H1 (cell line): ENCODE measurements around the gene H2AZ1. TPM values are rescaled to one million over a fixed set of nuclear protein-coding genes. Genes with fewer than 3 reads are reported as not detected.

ENCODE experiments used
- CTCF ChIA-PET: fragments of 300-600 bp; sonication (Branson Sonifier 250); formaldehyde crosslinking; loops from one replicate; lab custom pipeline; 2021; ENCODE audit not compliant: partially characterized antibody; lab: Charles Lee
- POLR2A ChIA-PET: fragments of 300-600 bp; sonication (Branson Sonifier 250); formaldehyde crosslinking; loops from one replicate; lab custom pipeline; 2021; ENCODE audit warnings: inconsistent platforms; ENCODE audit not compliant: partially characterized antibody; lab: Charles Lee
- DNase-seq, 2 experiments: peaks; one replicate each; pipeline versions ENCODE4 v3.0.0 to v3.0.0-alpha.2; 2010 to 2022; ENCODE audit warnings: low spot score in 2 of 2, low read depth in 1 of 2, mixed read lengths in 1 of 2
- FAIRE-seq: peaks from 2 replicates; lab custom pipeline; 2011; peaks lifted over from hg19 to GRCh38; lab: Jason Lieb, UNC
- H2AFZ ChIP-seq: 2 replicates; pipeline ENCODE4 v1.8.1; 2012; ENCODE audit warnings: low read length, inconsistent platforms
- H2AK5ac ChIP-seq: 2 replicates; pipeline ENCODE4 v1.6.1; 2013; ENCODE audit warnings: low read depth, low read length
- H2BK120ac ChIP-seq: replicated peaks from 2 replicates; pipeline ENCODE3; 2013; ENCODE audit warnings: low read depth, low read length, inconsistent platforms
- H2BK12ac ChIP-seq: 2 replicates; pipeline ENCODE4 v1.6.1; 2013; ENCODE audit warnings: low read depth, low read length
- H2BK15ac ChIP-seq: 2 replicates; pipeline ENCODE4 v1.6.1; 2013; ENCODE audit warnings: low read length
- H2BK20ac ChIP-seq: 2 replicates; pipeline ENCODE4 v1.6.1; 2013; ENCODE audit warnings: low read length
- H2BK5ac ChIP-seq: 2 replicates; pipeline ENCODE4 v1.6.1; 2013; ENCODE audit warnings: low read depth, low read length
- H3K14ac ChIP-seq: 2 replicates; pipeline ENCODE4 v1.6.1; 2013; ENCODE audit warnings: inconsistent platforms; ENCODE audit not compliant: insufficient read length
- H3K18ac ChIP-seq: 2 replicates; pipeline ENCODE4 v1.6.1; 2013; ENCODE audit warnings: low read length; ENCODE audit errors: extremely low read depth
- H3K23ac ChIP-seq: 2 replicates; pipeline ENCODE4 v1.6.1; 2013; ENCODE audit warnings: inconsistent platforms; ENCODE audit not compliant: insufficient read length
- H3K23me2 ChIP-seq: 2 replicates; pipeline ENCODE4 v1.6.1; 2013; ENCODE audit warnings: low read depth, low read length
- H3K27ac ChIP-seq: 2 replicates; pipeline ENCODE4 v1.6.1; 2011; ENCODE audit warnings: low read depth, low read length, inconsistent platforms
- H3K27me3 ChIP-seq, 4 experiments: replicated peaks in 1 of 4; 1 replicate in 1 of 4; 2 replicates in 3 of 4; pipeline versions ENCODE4 v1.6.1 to v1.8.1; 2011 to 2013; ENCODE audit warnings: low read length in 3 of 4, mild to moderate bottlenecking in 3 of 4, inconsistent platforms in 2 of 4, mixed read lengths in 2 of 4, moderate library complexity in 1 of 4; ENCODE audit not compliant: control insufficient read depth in 3 of 4, insufficient read depth in 3 of 4; ENCODE audit errors: extremely low read depth in 1 of 4
- H3K36me3 ChIP-seq, 4 experiments: 2 replicates each; pipeline versions ENCODE4 v1.6.1 to v1.8.1; 2011 to 2013; ENCODE audit warnings: mild to moderate bottlenecking in 4 of 4, low read length in 3 of 4, moderate library complexity in 2 of 4, control low read depth in 1 of 4, inconsistent platforms in 1 of 4; ENCODE audit not compliant: insufficient read depth in 4 of 4, control insufficient read depth in 2 of 4
- H3K4ac ChIP-seq: replicated peaks from 2 replicates; pipeline ENCODE3; 2013; ENCODE audit warnings: low read length, low read depth, mixed read lengths, inconsistent platforms; ENCODE audit not compliant: insufficient read length
- H3K4me1 ChIP-seq, 4 experiments: replicated peaks in 1 of 4; 1 replicate in 1 of 4; 2 replicates in 3 of 4; pipeline versions ENCODE4 v1.6.1 to v1.8.1; 2011 to 2013; ENCODE audit warnings: low read length in 3 of 4, inconsistent platforms in 2 of 4, mixed read lengths in 1 of 4; ENCODE audit not compliant: insufficient read depth in 4 of 4, control insufficient read depth in 3 of 4
- H3K4me2 ChIP-seq, 2 experiments: 2 replicates each; pipeline versions ENCODE4 v1.6.1 to v1.8.1; 2011 to 2013; ENCODE audit warnings: low read depth in 2 of 2, low read length in 2 of 2, control low read depth in 1 of 2, inconsistent platforms in 1 of 2, mild to moderate bottlenecking in 1 of 2; ENCODE audit not compliant: insufficient read depth in 1 of 2
- H3K4me3 ChIP-seq, 4 experiments: fragments of 200-600, 300-600 bp in 1 of 4; sonication (generic), shearing (Covaris generic), sonication (Bioruptor Twin) in 1 of 4; 2 replicates each; pipeline versions ENCODE4 v1.5.1 to v1.8.1; 2011 to 2016; ENCODE audit warnings: low read length in 4 of 4, low read depth in 3 of 4, control low read depth in 2 of 4, inconsistent platforms in 2 of 4, mild to moderate bottlenecking in 2 of 4, mixed read lengths in 1 of 4, moderate library complexity in 1 of 4; ENCODE audit not compliant: insufficient read depth in 2 of 4; ENCODE audit errors: extremely low read depth in 1 of 4
- H3K56ac ChIP-seq: replicated peaks from 2 replicates; pipeline ENCODE3; 2013; ENCODE audit warnings: low read depth, mild to moderate bottlenecking, mixed read lengths, low read length, inconsistent platforms; ENCODE audit not compliant: insufficient read length
- H3K79me1 ChIP-seq: 2 replicates; pipeline ENCODE4 v1.6.1; 2013; ENCODE audit warnings: low read depth, low read length, control low read depth
- H3K79me2 ChIP-seq, 2 experiments: 2 replicates each; pipeline versions ENCODE4 v1.6.1 to v1.8.1; 2012 to 2013; ENCODE audit warnings: low read length in 2 of 2, mild to moderate bottlenecking in 2 of 2, inconsistent platforms in 1 of 2; ENCODE audit not compliant: insufficient read depth in 2 of 2, control insufficient read depth in 1 of 2
- H3K9ac ChIP-seq, 4 experiments: replicated peaks in 1 of 4; 1 replicate in 1 of 4; 2 replicates in 3 of 4; pipeline versions ENCODE4 v1.6.1 to v1.8.1; 2011 to 2013; ENCODE audit warnings: low read depth in 3 of 4, low read length in 3 of 4, control low read depth in 2 of 4, mild to moderate bottlenecking in 2 of 4, moderate library complexity in 2 of 4, inconsistent platforms in 1 of 4; ENCODE audit errors: extremely low read depth in 1 of 4
- H3K9me3 ChIP-seq, 2 experiments: 2 replicates each; pipeline versions ENCODE4 v1.6.1 to v1.8.1; 2012 to 2013; ENCODE audit warnings: mild to moderate bottlenecking in 2 of 2, moderate library complexity in 2 of 2, control low read depth in 1 of 2, inconsistent platforms in 1 of 2, low read depth in 1 of 2, low read length in 1 of 2, mixed read lengths in 1 of 2; ENCODE audit not compliant: insufficient read depth in 2 of 2
- H4K20me1 ChIP-seq, 2 experiments: replicated peaks in 1 of 2; 2 replicates each; pipeline versions ENCODE3 to v1.8.1; 2011 to 2013; ENCODE audit warnings: inconsistent platforms in 2 of 2, low read length in 2 of 2, mild to moderate bottlenecking in 1 of 2; ENCODE audit not compliant: insufficient read depth in 2 of 2, control insufficient read depth in 1 of 2
- H4K5ac ChIP-seq: 2 replicates; pipeline ENCODE4 v1.6.1; 2013; ENCODE audit warnings: low read length, low read depth, mixed read lengths, inconsistent platforms; ENCODE audit not compliant: insufficient read length
- H4K8ac ChIP-seq: 2 replicates; pipeline ENCODE4 v1.8.0; 2013; ENCODE audit warnings: mild to moderate bottlenecking, moderate library complexity, low read length, inconsistent platforms; ENCODE audit not compliant: insufficient read depth; ENCODE audit errors: extremely low read depth
- H4K91ac ChIP-seq: replicated peaks from 2 replicates; pipeline ENCODE3; 2013; ENCODE audit warnings: low read length, mixed read lengths, inconsistent platforms; ENCODE audit not compliant: insufficient read length
- BACH1 ChIP-seq: IDR thresholded peaks from 2 replicates; pipeline ENCODE4 v1.6.1; 2012; ENCODE audit warnings: low read length, improper control_type of control experiment
- GABPA ChIP-seq: IDR thresholded peaks from 2 replicates; pipeline ENCODE4 v1.6.1; 2011; ENCODE audit warnings: mild to moderate bottlenecking, low read length, moderate library complexity, borderline replicate concordance; ENCODE audit not compliant: insufficient read depth
- GTF2F1 ChIP-seq: IDR thresholded peaks from 2 replicates; pipeline ENCODE4 v1.6.1; 2012; ENCODE audit warnings: low read depth, low read length, improper control_type of control experiment, borderline replicate concordance
- HDAC6 ChIP-seq: IDR thresholded peaks from one replicate; pipeline ENCODE4 v1.7.1; 2012; ENCODE audit warnings: low read depth, mild to moderate bottlenecking, inconsistent platforms, low read length, moderate library complexity
- JUND ChIP-seq: IDR thresholded peaks from 2 replicates; pipeline ENCODE4 v1.6.1; 2011; ENCODE audit warnings: mild to moderate bottlenecking, improper control_type of control experiment, low read length
- RBBP5 ChIP-seq: IDR thresholded peaks from 2 replicates; pipeline ENCODE4 v1.7.1; 2012; ENCODE audit warnings: low read depth, mild to moderate bottlenecking, inconsistent platforms, low read length, moderate library complexity, borderline replicate concordance
- SP1 ChIP-seq: IDR thresholded peaks from 2 replicates; pipeline ENCODE4 v1.6.1; 2011; ENCODE audit warnings: low read depth, low read length
- SP2 ChIP-seq: IDR thresholded peaks from 2 replicates; pipeline ENCODE4 v1.6.1; 2012; ENCODE audit warnings: mild to moderate bottlenecking, low read length, inconsistent platforms
- TCF12 ChIP-seq: IDR thresholded peaks from 2 replicates; pipeline ENCODE4 v1.6.1; 2011; ENCODE audit warnings: low read depth, mild to moderate bottlenecking, low read length
- polyA plus RNA-seq, 7 experiments: library from polyadenylated mRNA; depleted of rRNA in 3 of 7; stranded (reverse) in 5 of 7; unstranded in 2 of 7; fragments of >200 nt in 5 of 7; fragments of 200-250 nt in 2 of 7; gene quantifications; 1 replicate in 5 of 7; 2 replicates in 1 of 7; 4 replicates in 1 of 7; pipeline versions ENCODE4 v1.2.1 to v1.2.3, GENCODE V29; 2011 to 2013; ENCODE audit warnings: missing spikeins in 2 of 7, mixed read lengths in 2 of 7
- total RNA-seq: library from RNA; stranded (reverse); fragmentation: NEBNext Ultra II Directional; extraction: Animal tissue kit (Norgen Biotek cat#: 25700); gene quantifications from 2 replicates; pipeline ENCODE4 v1.2.1, GENCODE V29; 2021

Gene H2AZ1
- total and polyA plus RNA-seq, 2 of the 8 experiments (the other 6 are each of a cell fraction or from before 2014, with no cell fraction given): 831 to 898 TPM

DNA sequence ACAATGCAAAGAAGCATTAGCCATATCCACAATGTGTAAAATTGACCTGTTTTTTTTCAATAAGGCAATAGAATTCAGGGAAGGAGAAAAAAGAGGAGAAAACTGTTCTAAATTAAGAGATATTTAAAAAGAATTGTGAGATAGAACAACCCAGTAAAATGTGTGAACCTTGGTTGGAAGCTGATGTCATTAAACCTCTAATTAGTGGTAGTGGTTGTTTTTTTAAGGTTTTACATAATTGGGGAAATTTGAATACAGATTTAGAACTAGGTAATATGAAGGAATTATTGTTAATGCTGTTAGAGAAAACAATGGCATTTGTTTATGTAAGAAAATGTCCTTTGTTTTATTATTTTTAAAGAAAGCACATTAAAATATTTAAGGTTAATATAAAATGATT, 15.1 kb upstream of the H2AZ1 start:
- no peak for FAIRE-seq
- Histone ChIP-seq H4K5ac (no peak overlapping the region), H3K4me2 (no peak overlapping the region), H3K27me3 (no peaks in the 10 kb centered on the region), H3K18ac (no peak overlapping the region), H3K14ac (no peak overlapping the region), H3K4me3 (no peak overlapping the region), H2AK5ac (no peak overlapping the region), H3K36me3 (no peaks in the 10 kb centered on the region), H3K79me1 (no peaks in the 10 kb centered on the region), H4K20me1 (no peaks in the 10 kb centered on the region), H3K79me2 (no peaks in the 10 kb centered on the region), H3K23me2 (no peaks in the 10 kb centered on the region), H4K91ac (no peak overlapping the region), H3K27ac (no peak overlapping the region), H4K8ac (no peak overlapping the region), H3K56ac (no peak overlapping the region), H2BK15ac (no peak overlapping the region), H3K9me3 (no peaks in the 10 kb centered on the region), H3K23ac (no peak overlapping the region), H2BK20ac (no peak overlapping the region), H2BK12ac (no peak overlapping the region), H3K4me1 (no peaks in the 10 kb centered on the region), H2AFZ (no peak overlapping the region), H2BK120ac (no peak overlapping the region), H2BK5ac (no peak overlapping the region), H3K9ac (no peak overlapping the region), H3K4ac (no peak overlapping the region)
- no peak for TF ChIP-seq SP2
- TF ChIP-seq GTF2F1: no peak
- no peak for TF ChIP-seq TCF12
- TF ChIP-seq GABPA: no peak
- no peak for TF ChIP-seq HDAC6
- no peak for TF ChIP-seq SP1
- TF ChIP-seq JUND: no peak
- no peak for TF ChIP-seq RBBP5
- TF ChIP-seq BACH1: no peak
- ChIA-PET POLR2A (interaction anchor here (1.4 kb wide), 1 partner anchor 15 kb away, joined by 5 read pairs; no protein-coding TSS in a partner anchor), CTCF (no interaction called here)
- no peak for DNase-seq
